Transverse colon (tissue), 4 donors: ENCODE data around the gene CHIT1.

Experiments
- EP300 ChIP-seq: sonication (generic); formaldehyde crosslinking; IDR thresholded peaks from one replicate; pipeline ENCODE4 v1.6.1; 2017; ENCODE audit warnings: antibody characterized with exemption, low read depth
- POLR2A ChIP-seq: fragments of 450-650 bp; IDR thresholded peaks from one replicate; pipeline ENCODE4 v1.6.1; 2016; ENCODE audit warnings: antibody characterized with exemption, mild to moderate bottlenecking, moderate library complexity
- POLR2AphosphoS5 ChIP-seq, 3 donors: sonication (generic); formaldehyde crosslinking; IDR thresholded peaks; one replicate each; pipeline ENCODE4 v1.6.1; 2016; ENCODE audit warnings: antibody characterized with exemption in 3 of 3
- TF ChIP-seq, protein P1 (sequence below), 5 experiments: fragments of 200-600 bp in 3 of 5; fragments of 450-650 bp in 2 of 5; sonication (generic) in 3 of 5; IDR thresholded peaks; 1 replicate in 2 of 5; 2 replicates in 3 of 5; pipeline ENCODE4 v1.5.1; 2016 to 2017; ENCODE audit warnings: antibody characterized with exemption in 5 of 5, inconsistent platforms in 3 of 5, mild to moderate bottlenecking in 2 of 5, moderate library complexity in 1 of 5

GRCh38 chr1:203183828-203184227, 45.6 kb downstream of the CHIT1 start:
- TF ChIP-seq, protein P1, sequence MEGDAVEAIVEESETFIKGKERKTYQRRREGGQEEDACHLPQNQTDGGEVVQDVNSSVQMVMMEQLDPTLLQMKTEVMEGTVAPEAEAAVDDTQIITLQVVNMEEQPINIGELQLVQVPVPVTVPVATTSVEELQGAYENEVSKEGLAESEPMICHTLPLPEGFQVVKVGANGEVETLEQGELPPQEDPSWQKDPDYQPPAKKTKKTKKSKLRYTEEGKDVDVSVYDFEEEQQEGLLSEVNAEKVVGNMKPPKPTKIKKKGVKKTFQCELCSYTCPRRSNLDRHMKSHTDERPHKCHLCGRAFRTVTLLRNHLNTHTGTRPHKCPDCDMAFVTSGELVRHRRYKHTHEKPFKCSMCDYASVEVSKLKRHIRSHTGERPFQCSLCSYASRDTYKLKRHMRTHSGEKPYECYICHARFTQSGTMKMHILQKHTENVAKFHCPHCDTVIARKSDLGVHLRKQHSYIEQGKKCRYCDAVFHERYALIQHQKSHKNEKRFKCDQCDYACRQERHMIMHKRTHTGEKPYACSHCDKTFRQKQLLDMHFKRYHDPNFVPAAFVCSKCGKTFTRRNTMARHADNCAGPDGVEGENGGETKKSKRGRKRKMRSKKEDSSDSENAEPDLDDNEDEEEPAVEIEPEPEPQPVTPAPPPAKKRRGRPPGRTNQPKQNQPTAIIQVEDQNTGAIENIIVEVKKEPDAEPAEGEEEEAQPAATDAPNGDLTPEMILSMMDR (IDR thresholded peaks at IDR 0.05), result no peak
- TF ChIP-seq POLR2AphosphoS5 (IDR thresholded peaks at IDR 0.05), result no peak
- no peak for TF ChIP-seq POLR2A
- TF ChIP-seq EP300, result no peak
